Calu3 (cell line): Measurements from ENCODE around the gene TMX3. TPM values are rescaled to one million over a fixed set of nuclear protein-coding genes. Genes with fewer than 3 reads are reported as not detected.

Source experiments
- BruUV-seq: library from RNA; stranded (reverse); fragments of 400-500 nt; replicated peaks from 2 replicates; lab custom pipeline; 2021; lab: Mats Ljungman, UMichigan
- CTCF ChIA-PET: fragments of 300-600 bp; sonication (Branson Sonifier 250); formaldehyde crosslinking; loops from one replicate; lab custom pipeline; 2022; ENCODE audit warnings: antibody characterized with exemption; lab: Charles Lee
- DNase-seq: peaks from one replicate; pipeline ENCODE4 v3.0.0; 2022
- H3K27ac Mint-ChIP-seq: one replicate; pipeline ENCODE4 v1.8.0; 2022; ENCODE audit warnings: mixed read lengths; ENCODE audit not compliant: unreplicated experiment
- H3K27me3 Mint-ChIP-seq: one replicate; pipeline ENCODE4 v1.8.0; 2022; ENCODE audit warnings: mixed read lengths; ENCODE audit not compliant: unreplicated experiment
- H3K36me3 Mint-ChIP-seq: one replicate; pipeline ENCODE4 v1.8.0; 2022; ENCODE audit warnings: mild to moderate bottlenecking, moderate library complexity, mixed read lengths; ENCODE audit not compliant: insufficient read depth, unreplicated experiment
- H3K4me1 Mint-ChIP-seq: one replicate; pipeline ENCODE4 v1.8.0; 2022; ENCODE audit warnings: mild to moderate bottlenecking, low read depth, mixed read lengths; ENCODE audit not compliant: unreplicated experiment
- H3K4me3 Mint-ChIP-seq: one replicate; pipeline ENCODE4 v1.8.0; 2022; ENCODE audit warnings: mild to moderate bottlenecking, low read depth, moderate library complexity, mixed read lengths; ENCODE audit not compliant: unreplicated experiment
- H3K9me3 Mint-ChIP-seq: one replicate; pipeline ENCODE4 v1.8.0; 2022; ENCODE audit warnings: low read depth, mixed read lengths; ENCODE audit not compliant: unreplicated experiment
- intact Hi-C: fragments of 100-400 bp; cut with micrococcal nuclease; formaldehyde crosslinking; loops from one replicate; pipeline ENCODE4 v1.10.0; 2022; ENCODE audit not compliant: unreplicated experiment
- total RNA-seq: library from RNA; stranded (reverse); gene quantifications from 2 replicates; pipeline ENCODE4 v1.2.3, GENCODE V29; 2022
- TF ChIP-seq, protein P1 (sequence below): fragments of 200-600 bp; IDR thresholded peaks from one replicate; pipeline ENCODE4 v1.8.0; 2022; ENCODE audit warnings: antibody characterized with exemption; ENCODE audit not compliant: unreplicated experiment

Gene TMX3
- total RNA-seq, 1 experiment from 2014 or later = 63.1 TPM

DNA sequence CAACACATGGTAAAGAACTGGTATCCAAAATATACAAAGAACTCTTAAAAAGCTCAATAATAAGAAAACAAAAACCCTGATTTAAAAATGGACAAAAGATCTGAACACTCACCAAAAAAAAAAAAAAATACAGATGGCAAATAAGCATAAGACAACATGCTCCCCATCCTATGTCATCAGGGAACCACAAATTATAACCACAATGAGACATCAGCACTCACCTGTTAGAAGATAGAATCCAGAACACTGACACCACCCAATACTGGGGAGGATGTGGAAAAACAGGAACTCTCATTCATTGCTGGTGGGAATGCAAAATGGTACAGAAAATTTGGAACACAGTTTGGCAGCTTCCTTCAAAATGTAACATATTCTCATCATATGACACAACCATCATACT is 66.7 kb downstream of the TMX3 start:
- Mint-ChIP-seq H3K27ac (no peak overlapping the region), H3K9me3 (peaks cover 3% of the 10 kb centered on the region), H3K27me3 (no peaks in the 10 kb centered on the region), H3K4me3 (no peak overlapping the region), H3K4me1 (no peaks in the 10 kb centered on the region), H3K36me3 (no peaks in the 10 kb centered on the region)
- no TSS peak for BruUV-seq
- CTCF ChIA-PET = no interaction called here
- TF ChIP-seq, protein P1, sequence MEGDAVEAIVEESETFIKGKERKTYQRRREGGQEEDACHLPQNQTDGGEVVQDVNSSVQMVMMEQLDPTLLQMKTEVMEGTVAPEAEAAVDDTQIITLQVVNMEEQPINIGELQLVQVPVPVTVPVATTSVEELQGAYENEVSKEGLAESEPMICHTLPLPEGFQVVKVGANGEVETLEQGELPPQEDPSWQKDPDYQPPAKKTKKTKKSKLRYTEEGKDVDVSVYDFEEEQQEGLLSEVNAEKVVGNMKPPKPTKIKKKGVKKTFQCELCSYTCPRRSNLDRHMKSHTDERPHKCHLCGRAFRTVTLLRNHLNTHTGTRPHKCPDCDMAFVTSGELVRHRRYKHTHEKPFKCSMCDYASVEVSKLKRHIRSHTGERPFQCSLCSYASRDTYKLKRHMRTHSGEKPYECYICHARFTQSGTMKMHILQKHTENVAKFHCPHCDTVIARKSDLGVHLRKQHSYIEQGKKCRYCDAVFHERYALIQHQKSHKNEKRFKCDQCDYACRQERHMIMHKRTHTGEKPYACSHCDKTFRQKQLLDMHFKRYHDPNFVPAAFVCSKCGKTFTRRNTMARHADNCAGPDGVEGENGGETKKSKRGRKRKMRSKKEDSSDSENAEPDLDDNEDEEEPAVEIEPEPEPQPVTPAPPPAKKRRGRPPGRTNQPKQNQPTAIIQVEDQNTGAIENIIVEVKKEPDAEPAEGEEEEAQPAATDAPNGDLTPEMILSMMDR = no peak
- intact Hi-C loops = no loop called here
- DNase-seq = no peak

DNA sequence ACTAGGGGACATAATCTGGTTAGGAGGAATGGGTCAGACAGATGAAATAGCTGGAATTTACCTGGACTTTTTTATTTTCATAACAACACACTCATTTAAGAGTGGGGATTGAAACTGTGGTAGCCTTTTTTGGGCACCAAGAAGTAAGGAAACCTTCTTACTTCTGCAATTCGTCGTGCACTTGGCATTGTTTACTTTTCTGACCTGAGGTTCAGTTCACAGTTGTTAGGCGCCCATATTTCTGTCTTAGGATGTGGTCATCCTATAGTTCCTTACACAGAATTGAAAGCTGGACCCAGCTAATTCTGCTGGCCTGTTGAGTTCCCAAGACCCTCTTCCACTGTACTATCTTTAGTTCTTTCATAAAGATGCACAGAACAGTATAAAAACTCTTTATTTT is 72.9 kb downstream of the TMX3 start:
- H3K4me3 Mint-ChIP-seq = no peak overlapping the region
- CTCF ChIA-PET = no interaction called here
- H3K36me3 Mint-ChIP-seq = no peaks in the 10 kb centered on the region
- no peaks in the 10 kb centered on the region for H3K4me1 Mint-ChIP-seq
- TF ChIP-seq, protein P1 = no peak
- H3K27me3 Mint-ChIP-seq = no peaks in the 10 kb centered on the region
- no peak overlapping the region for H3K27ac Mint-ChIP-seq
- no peaks in the 10 kb centered on the region for H3K9me3 Mint-ChIP-seq
- intact Hi-C loops = no loop called here
- no TSS peak for BruUV-seq
- DNase-seq = no peak

DNA sequence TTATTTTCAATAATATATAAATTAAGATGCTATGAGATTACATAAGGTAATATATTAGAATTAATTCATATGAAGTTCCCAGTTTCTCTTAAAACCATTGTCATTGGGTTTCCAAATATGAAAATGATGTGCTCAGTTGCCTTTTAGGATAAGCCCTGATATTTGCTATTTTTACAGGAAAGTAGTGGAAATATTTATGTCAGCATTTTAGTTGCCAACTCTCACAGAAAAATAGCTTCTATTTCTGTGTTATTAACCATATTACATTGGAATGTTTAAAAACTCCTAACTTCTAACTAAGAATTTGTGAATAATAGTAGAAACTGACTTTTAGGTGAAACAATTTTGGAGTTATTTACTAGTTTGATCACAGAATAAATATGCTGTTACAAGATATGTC is 74.0 kb downstream of the TMX3 start:
- no peaks in the 10 kb centered on the region for H3K27me3 Mint-ChIP-seq
- intact Hi-C loops = no loop called here
- H3K4me3 Mint-ChIP-seq = no peak overlapping the region
- BruUV-seq = no TSS peak
- H3K36me3 Mint-ChIP-seq = no peaks in the 10 kb centered on the region
- DNase-seq = no peak
- H3K4me1 Mint-ChIP-seq = no peaks in the 10 kb centered on the region
- H3K9me3 Mint-ChIP-seq = peaks cover under 1% of the 10 kb centered on the region
- TF ChIP-seq, protein P1 = no peak
- no peak overlapping the region for H3K27ac Mint-ChIP-seq
- CTCF ChIA-PET = no interaction called here

DNA sequence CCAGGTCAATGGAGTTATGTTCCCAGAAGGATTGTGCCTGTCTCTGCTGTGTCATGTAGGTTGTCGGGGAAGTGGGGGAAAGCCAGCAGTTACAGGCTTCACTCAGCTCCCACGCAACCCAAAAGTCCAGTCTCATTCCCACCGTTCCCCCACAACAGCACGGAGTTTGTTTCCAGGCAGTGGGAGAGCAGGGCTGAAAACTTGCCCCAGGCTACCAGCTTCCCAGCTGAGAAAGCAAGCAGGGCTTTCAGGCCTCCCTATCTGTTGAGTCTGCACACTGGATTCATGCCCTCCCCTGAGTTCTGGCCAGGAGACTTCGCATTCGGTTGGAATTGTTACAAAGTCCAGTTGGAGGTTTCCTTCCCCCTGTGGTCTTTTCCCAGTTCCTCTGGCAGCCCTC is 76.3 kb downstream of the TMX3 start:
- H3K36me3 Mint-ChIP-seq = no peaks in the 10 kb centered on the region
- CTCF ChIA-PET = no interaction called here
- intact Hi-C loops = no loop called here
- no peak for DNase-seq
- no peaks in the 10 kb centered on the region for H3K27me3 Mint-ChIP-seq
- peaks cover 2% of the 10 kb centered on the region for H3K9me3 Mint-ChIP-seq
- TF ChIP-seq, protein P1 = no peak
- H3K4me1 Mint-ChIP-seq = no peaks in the 10 kb centered on the region
- H3K4me3 Mint-ChIP-seq = no peak overlapping the region
- BruUV-seq = no TSS peak
- H3K27ac Mint-ChIP-seq = no peak overlapping the region

DNA sequence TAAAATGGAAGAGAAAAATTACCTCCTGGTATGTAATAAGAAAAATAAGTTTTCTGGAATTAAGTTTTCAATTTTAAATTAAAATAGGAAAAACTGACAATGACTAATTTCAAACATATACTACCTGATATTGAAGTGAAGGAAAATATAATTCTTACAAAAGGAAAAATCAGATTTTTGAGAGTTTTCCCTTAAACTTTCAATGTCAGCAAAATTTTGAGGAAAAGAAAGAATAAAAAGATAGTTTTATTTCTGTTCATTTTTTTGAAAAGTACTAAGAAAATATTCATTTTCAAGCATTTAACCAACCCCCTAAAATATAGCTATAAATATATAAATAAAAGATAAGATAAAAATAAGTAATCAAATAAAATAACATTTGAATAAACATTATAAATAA is 87.1 kb downstream of the TMX3 start:
- intact Hi-C loops = no loop called here
- CTCF ChIA-PET = no interaction called here
- BruUV-seq = no TSS peak
- no peak overlapping the region for H3K4me3 Mint-ChIP-seq
- TF ChIP-seq, protein P1 = no peak
- H3K4me1 Mint-ChIP-seq = no peaks in the 10 kb centered on the region
- H3K9me3 Mint-ChIP-seq = no peaks in the 10 kb centered on the region
- no peak overlapping the region for H3K27ac Mint-ChIP-seq
- no peaks in the 10 kb centered on the region for H3K36me3 Mint-ChIP-seq
- DNase-seq = no peak
- no peaks in the 10 kb centered on the region for H3K27me3 Mint-ChIP-seq
